Progenitor cell of endocrine pancreas (in vitro differentiated cells): ENCODE measurements around the gene CCS. TPM values are rescaled to one million over a fixed set of nuclear protein-coding genes. Genes with fewer than 3 reads are reported as not detected.
A peak's percentile ranks its signal among the peaks of the same experiment; 100 is the strongest.

Source experiments
- DNase-seq: peaks from one replicate; pipeline ENCODE4 v3.0.0; 2021; ENCODE audit warnings: low spot score; ENCODE audit not compliant: unreplicated experiment
- H3K27ac Mint-ChIP-seq: 2 replicates; pipeline ENCODE4 v1.8.0; 2021; ENCODE audit warnings: mild to moderate bottlenecking, moderate library complexity, mixed read lengths
- H3K27me3 Mint-ChIP-seq: 2 replicates; pipeline ENCODE4 v1.8.0; 2021; ENCODE audit warnings: mixed read lengths
- H3K36me3 Mint-ChIP-seq: 2 replicates; pipeline ENCODE4 v1.8.0; 2022; ENCODE audit warnings: mixed read lengths; ENCODE audit not compliant: insufficient read depth
- H3K4me1 Mint-ChIP-seq: 2 replicates; pipeline ENCODE4 v1.8.0; 2021; ENCODE audit warnings: low read depth, mixed read lengths
- H3K4me3 Mint-ChIP-seq: 2 replicates; pipeline ENCODE4 v1.8.0; 2021; ENCODE audit warnings: low read depth, mild to moderate bottlenecking, moderate library complexity, mixed read lengths
- H3K9me3 Mint-ChIP-seq: 2 replicates; pipeline ENCODE4 v1.8.0; 2021; ENCODE audit warnings: low read depth, mixed read lengths
- CTCF ChIP-seq: fragments of 200-600 bp; sonication (generic); IDR thresholded peaks from one replicate; pipeline ENCODE4 v1.5.0; 2021; ENCODE audit warnings: antibody characterized with exemption, mild to moderate bottlenecking; ENCODE audit not compliant: unreplicated experiment
- total RNA-seq: library from RNA; stranded (reverse); gene quantifications from 2 replicates; pipeline ENCODE4 v1.2.1, GENCODE V29; 2021

The CCS gene
- total RNA-seq, 1 donor from 2014 or later = 49.7 TPM

GRCh38 chr11:66607126-66607834, 14.3 kb downstream of the CCS start:
- TF ChIP-seq CTCF = no peak
- no peak for DNase-seq
- H3K9me3 Mint-ChIP-seq = no peaks in the 10 kb centered on the region
- H3K4me3 Mint-ChIP-seq = no peak overlapping the region
- peaks cover 3% of the 10 kb centered on the region for H3K36me3 Mint-ChIP-seq
- H3K27ac Mint-ChIP-seq = no peak overlapping the region
- no peaks in the 10 kb centered on the region for H3K27me3 Mint-ChIP-seq
- no peaks in the 10 kb centered on the region for H3K4me1 Mint-ChIP-seq

GRCh38 chr11:66609721-66610617, 17.0 kb downstream of the CCS start:
- no peak for DNase-seq
- H3K27me3 Mint-ChIP-seq = no peaks in the 10 kb centered on the region
- H3K36me3 Mint-ChIP-seq = peaks cover 3% of the 10 kb centered on the region
- TF ChIP-seq CTCF = no peak
- H3K4me3 Mint-ChIP-seq = no peak overlapping the region
- no peak overlapping the region for H3K27ac Mint-ChIP-seq
- no peaks in the 10 kb centered on the region for H3K9me3 Mint-ChIP-seq
- no peaks in the 10 kb centered on the region for H3K4me1 Mint-ChIP-seq

GRCh38 chr11:66612458-66612857, 19.5 kb downstream of the CCS start:
- no peaks in the 10 kb centered on the region for H3K27me3 Mint-ChIP-seq
- H3K9me3 Mint-ChIP-seq = no peaks in the 10 kb centered on the region
- no peak for TF ChIP-seq CTCF
- DNase-seq = no peak
- no peak overlapping the region for H3K27ac Mint-ChIP-seq
- peaks cover 6% of the 10 kb centered on the region for H3K4me1 Mint-ChIP-seq
- H3K4me3 Mint-ChIP-seq = no peak overlapping the region
- H3K36me3 Mint-ChIP-seq = peaks cover 1% of the 10 kb centered on the region

- H3K27me3 Mint-ChIP-seq = no peaks in the 10 kb centered on the region
- no peak overlapping the region for H3K27ac Mint-ChIP-seq
- H3K9me3 Mint-ChIP-seq = no peaks in the 10 kb centered on the region
- H3K4me3 Mint-ChIP-seq = no peak overlapping the region
- peaks cover 22% of the 10 kb centered on the region for H3K4me1 Mint-ChIP-seq
- peaks cover 6% of the 10 kb centered on the region for H3K36me3 Mint-ChIP-seq
- no peak for TF ChIP-seq CTCF
- no peak for DNase-seq
Observed at GRCh38 chr11:66614073-66614472, 21.1 kb downstream of the CCS start.

- no peak for TF ChIP-seq CTCF
- Mint-ChIP-seq H3K36me3 (peaks cover 9% of the 10 kb centered on the region), H3K27me3 (no peaks in the 10 kb centered on the region), H3K4me1 (peaks cover 31% of the 10 kb centered on the region), H3K27ac (peak within 1 kb of the TSS; percentile 99), H3K4me3 (peak within 1 kb of the TSS; percentile 98), H3K9me3 (no peaks in the 10 kb centered on the region)
- peak; percentile 96 for DNase-seq
Observed at GRCh38 chr11:66616379-66617154, 23.6 kb downstream of the CCS start, which contains the start of gene RBM14. Gene RBM14, plus strand, starts transcription at chr11:66616630. Its CDS starts 91 bp downstream, at chr11:66616721.
